IPS-NIHi7 (cell line): ENCODE data around the gene ASB16.
A peak's percentile ranks its signal among the peaks of the same experiment; 100 is the strongest.

Source experiments
- DNase-seq: peaks from one replicate; pipeline ENCODE4 v3.0.0; 2012; ENCODE audit warnings: mixed read lengths; ENCODE audit errors: extremely low spot score

The ASB16 gene

DNA sequence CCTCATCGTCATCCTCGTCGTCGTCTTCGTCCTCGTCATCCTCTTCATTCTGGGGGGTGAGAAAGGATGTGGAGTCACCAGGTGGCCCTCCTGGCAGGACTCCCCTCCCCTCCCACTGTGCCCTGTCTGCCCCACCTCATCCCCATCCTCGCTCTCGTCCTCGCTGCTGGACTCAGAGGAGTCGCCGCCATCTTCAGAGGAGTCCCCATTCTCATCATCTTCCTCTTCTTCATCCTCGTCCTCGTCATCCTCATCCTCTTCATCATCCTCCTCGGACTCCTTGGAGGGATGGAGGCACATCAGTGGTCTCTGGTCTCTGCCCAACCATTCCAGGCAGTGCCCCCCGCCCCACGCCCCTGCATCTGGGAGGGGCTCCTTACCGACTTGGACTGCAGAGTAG, 36.8 kb downstream of the ASB16 start:
- DNase-seq: no peak

GRCh38 chr17:44207743-44208142, 37.2 kb downstream of the ASB16 start:
- no peak for DNase-seq

- DNase-seq: no peak
Measured at GRCh38 chr17:44209786-44210341, 39.4 kb downstream of the ASB16 start.

DNA sequence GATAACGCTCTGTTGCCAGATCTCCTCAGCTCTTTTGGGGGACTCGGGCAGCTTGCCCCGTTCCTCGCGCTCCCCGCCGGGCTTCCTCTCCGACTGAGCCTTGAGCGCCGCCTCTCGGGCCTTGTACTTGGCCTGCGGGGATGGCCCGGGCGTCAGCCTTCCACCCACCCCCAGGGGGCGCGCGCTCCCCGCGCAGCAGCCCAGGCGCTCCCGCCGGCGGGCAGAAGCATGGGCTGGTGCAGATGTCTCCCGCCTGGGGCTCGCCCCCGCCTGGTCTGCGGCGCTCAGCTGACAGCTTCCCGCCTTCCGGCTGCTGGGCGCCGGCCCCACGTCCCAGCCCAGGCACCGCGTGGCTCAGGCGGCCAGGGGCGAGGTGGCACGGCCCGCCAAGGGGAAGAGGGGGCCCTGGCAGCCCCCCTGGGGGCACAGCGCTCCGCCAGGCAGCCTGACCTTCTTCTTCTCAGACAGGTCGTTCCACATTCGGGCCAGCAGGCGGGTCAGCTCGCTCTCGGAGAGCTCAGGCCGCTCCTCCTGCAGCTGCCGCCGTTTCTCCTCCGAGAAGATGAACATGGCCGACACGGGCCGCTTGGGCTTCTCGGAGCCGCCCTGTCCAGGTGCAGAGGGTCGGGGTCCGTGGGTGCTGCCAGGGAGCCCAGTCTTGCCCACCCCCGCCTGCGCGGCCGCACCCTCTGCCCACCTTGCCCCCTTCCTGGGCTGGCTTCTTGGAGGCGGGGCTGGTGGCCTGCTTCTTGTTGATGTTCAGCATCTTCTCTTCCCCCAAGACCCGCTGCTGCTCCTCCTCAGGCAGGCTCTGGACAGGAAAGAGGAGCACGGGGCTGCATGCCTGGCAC, 40.1 kb downstream of the ASB16 start:
- DNase-seq: peak; percentile 92

GRCh38 chr17:44211281-44212265, 41.1 kb downstream of the ASB16 start:
- no peak for DNase-seq

- DNase-seq: no peak
Measured at GRCh38 chr17:44212507-44213402, 42.3 kb downstream of the ASB16 start.

- DNase-seq: no peak
Measured at GRCh38 chr17:44213403-44214229, 43.1 kb downstream of the ASB16 start.

DNA sequence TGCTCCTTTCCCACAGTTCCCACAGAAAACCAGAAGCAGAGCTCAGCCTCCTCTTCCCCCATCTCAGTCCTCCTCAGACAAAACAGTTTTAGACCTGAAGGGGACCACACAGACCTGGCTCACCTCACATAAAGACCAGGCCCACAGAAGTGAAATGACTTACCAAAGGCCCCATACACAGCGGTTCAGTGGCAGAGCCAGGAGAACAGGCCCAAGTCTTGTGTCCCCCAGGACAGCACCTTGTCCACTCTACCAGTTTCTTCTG, 43.7 kb downstream of the ASB16 start:
- no peak for DNase-seq

- DNase-seq: no peak
Measured at GRCh38 chr17:44214896-44215295, 44.4 kb downstream of the ASB16 start.

GRCh38 chr17:44216173-44216572, 45.7 kb downstream of the ASB16 start:
- no peak for DNase-seq

GRCh38 chr17:44216694-44217093, 46.2 kb downstream of the ASB16 start:
- no peak for DNase-seq

DNA sequence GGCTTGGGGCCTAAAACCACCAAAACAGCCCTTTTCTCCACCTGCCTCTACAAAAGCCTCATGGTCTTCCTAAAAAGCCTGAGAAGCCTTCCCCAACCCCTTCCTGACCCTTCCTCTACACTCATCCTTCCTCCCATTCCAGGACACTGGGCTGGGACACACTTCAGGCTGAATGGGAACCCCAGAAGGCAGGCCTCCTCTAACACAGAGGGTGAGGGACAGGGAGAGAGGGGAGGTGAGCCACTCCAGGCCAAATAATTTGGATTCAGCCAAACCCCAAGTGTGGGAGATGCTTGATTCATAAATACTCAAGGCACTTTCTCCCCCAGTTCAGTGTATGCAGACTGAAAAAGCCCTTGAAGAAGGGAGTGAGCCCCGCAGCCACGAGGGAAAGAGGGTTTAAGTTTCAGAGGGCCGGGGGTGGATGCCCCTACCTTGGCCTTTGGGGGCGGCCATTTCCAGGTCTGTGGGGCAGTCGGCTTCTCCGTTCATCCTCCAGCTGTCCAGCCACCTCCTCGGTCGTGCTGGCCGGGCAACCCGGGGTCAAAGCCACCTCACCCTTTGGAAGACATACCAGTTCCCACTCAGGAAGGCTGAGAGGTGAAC, 47.3 kb downstream of the ASB16 start:
- no peak for DNase-seq

DNA sequence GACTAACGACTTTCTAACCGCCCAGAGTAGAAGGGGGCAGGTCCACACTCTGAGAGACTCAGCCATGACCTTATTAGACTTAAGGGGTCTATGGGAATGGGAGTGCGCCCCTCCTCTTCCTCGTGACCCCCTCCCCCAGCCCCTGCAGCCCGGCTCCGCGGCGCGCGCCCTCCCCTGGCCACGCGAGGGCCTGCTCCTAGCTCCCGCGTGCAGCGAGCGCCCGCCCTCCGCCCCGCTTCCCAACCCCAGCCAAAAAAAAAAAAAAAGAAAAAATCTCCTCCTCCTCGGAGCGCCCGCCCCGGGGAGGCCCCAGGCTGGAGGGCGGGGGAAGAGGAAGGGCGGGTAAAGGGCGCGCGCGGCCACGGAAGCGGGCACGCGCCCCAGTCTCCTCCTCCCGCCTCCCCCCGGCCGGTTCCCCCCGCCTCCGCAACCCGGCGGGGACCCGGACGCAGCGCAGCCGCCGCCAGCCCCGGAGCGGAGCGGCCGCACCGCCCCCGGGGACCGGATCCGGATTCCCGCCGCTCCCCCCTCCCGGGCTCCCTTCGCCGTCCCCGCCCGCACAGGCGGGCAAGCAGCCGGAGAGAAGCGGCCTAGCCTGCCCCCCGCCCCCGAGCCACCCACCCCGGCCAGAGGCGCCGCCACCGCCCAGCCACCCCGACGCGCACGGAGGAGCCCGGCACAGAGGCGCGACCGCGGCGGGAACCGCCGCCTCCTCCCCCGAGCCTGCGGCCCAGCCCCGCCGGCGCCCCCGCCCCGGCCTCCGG, 48.0 kb downstream of the ASB16 start:
- peak; percentile 78 for DNase-seq

DNA sequence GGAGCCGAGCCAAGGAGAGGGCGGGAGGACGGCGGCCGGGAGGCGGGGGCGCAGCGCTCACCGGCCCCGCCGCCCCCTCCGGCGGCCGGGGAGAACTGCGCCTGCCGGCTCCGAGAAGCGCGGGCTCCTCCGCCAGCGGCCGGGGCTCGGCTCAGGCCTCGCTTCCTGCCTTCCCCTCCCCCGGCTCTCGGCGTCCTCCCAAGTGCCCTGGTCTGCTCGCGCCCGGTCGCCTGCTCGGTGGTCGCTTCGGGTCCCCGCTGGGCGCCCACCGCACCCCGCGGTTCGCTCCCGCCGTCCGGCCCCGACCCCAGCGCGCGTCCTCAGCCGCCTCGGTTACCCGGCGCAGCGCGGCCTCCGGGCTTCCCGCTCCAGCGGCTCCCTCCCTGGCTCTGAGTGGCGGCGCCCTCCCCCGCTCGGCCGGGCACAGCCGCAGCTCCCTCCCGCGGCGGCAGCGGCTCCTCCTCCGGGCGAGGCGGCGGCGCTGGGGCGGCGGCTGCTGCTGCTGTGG, 48.7 kb downstream of the ASB16 start:
- peak; percentile 56 for DNase-seq

- DNase-seq: peak; percentile 66
Measured at GRCh38 chr17:44219616-44220212, 49.2 kb downstream of the ASB16 start, which contains the start of gene UBTF. UBTF (minus strand) TSS chr17:44219675; CDS start chr17:44218229, 1,446 bp downstream.

GRCh38 chr17:44220213-44221083, 49.9 kb downstream of the ASB16 start:
- peak; percentile 38 for DNase-seq

DNA sequence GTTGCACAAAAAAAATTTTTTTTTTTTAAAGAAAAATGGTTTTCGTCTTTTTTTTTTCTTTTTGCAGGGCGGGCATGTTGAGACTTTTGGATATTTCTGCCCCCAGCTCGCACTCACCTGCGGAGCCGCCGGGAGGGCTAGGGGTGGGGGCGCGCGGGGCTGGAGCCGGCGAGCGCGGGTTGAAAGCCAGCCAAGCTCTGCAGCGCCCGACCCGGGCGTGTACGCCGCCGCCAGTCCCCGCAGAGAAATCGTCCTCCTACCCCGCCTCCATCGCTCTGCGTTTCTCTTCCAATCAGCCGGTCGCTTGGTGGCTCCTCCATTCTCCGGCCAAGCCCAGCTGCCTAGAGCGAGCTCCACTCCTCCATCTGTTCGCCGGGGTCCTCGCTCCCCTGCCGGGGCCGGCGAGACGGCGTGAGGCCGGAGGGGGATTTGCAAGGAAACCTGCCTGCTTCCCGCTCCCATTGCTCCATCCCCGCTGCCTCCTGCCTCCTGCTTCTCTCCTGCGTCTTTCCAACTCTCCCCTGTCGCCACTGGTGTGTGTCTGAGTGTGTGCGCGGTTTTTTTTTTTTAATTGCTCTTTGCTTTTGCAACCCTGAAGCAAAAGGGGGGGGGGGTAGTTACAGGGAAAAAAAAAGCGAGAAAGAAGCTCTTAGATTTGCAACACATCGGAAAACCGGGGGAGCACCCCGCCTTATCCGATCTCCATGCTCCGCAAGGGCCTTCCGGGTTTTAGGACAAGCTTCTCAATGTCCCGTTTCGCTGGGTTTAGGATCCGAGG, 50.8 kb downstream of the ASB16 start:
- DNase-seq: peak; percentile 71
